Effector memory CD4-positive, alpha-beta T cell (primary cell): ENCODE measurements around the gene ABCA2.

Experiments used
- DNase-seq, 3 donors: peaks; one replicate each; pipeline ENCODE4 v3.0.0-alpha.2; 2020
- H3K27ac ChIP-seq: 2 replicates; pipeline ENCODE4 v1.7.0; 2013; ENCODE audit warnings: mild to moderate bottlenecking, low read length, moderate library complexity; ENCODE audit not compliant: insufficient read depth, poor library complexity, severe bottlenecking
- H3K27me3 ChIP-seq: replicated peaks from 2 replicates; pipeline ENCODE4 v1.7.0; 2013; ENCODE audit warnings: mild to moderate bottlenecking, low read length; ENCODE audit not compliant: insufficient read depth, control insufficient read depth, poor library complexity, severe bottlenecking
- H3K36me3 ChIP-seq: 2 replicates; pipeline ENCODE4 v1.7.0; 2013; ENCODE audit warnings: mild to moderate bottlenecking, low read length, moderate library complexity; ENCODE audit not compliant: control insufficient read depth, insufficient read depth
- H3K4me1 ChIP-seq: 2 replicates; pipeline ENCODE4 v1.7.0; 2013; ENCODE audit warnings: low read length, mild to moderate bottlenecking; ENCODE audit not compliant: control insufficient read depth, insufficient read depth, poor library complexity, severe bottlenecking
- H3K4me3 ChIP-seq: 2 replicates; pipeline ENCODE4 v1.7.0; 2013; ENCODE audit warnings: low read length, low read depth, mild to moderate bottlenecking; ENCODE audit not compliant: insufficient read depth, poor library complexity, severe bottlenecking
- H3K9me3 ChIP-seq: 2 replicates; pipeline ENCODE4 v1.7.0; 2013; ENCODE audit warnings: mild to moderate bottlenecking, low read length, moderate library complexity; ENCODE audit not compliant: control insufficient read depth

Gene ABCA2

DNA sequence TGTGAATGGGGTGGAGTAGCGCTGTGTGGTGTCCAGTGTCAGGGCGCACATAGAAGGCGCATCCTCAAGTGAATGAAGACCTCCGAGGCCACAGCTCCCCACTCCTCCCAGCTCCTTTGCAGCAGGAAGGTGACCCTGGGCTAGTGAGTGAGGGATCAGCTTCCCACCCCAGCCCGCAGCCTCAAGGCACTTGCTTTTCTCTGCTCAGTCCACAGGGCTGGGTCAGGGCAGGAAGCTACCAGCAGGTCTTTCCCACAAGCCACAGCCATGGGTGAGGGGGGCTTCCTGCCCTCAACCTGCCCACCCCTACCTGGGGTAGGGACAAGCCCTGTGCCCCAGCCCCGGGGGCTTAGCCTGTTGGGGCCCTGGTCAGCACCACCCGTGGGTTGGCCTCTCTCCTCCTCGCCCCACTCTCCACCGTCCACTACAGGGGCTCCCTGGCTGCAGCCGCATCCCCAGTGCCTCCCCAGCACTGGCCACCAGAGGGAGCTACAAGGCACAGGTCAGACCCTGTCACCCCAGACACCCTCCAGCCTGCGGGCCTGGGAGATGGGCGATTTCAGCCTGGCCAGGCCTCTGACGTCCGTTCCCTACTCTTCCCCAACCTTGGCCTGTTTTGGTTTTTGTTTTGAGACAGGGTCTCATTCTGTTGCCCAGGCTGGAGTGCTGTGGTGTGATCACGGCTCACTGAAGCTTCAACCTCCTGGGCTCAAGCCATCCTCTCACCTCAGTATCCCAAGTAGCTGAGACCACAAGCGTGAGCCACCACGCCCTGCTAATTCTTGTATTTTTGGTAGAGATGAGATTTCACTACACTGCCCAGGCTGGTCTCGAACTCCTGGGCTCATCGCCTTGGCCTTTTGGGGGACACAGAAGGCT, 1.3 kb upstream of the ABCA2 start:
- Histone ChIP-seq H3K27me3 (no peaks in the 10 kb centered on the region), H3K36me3 (no peaks in the 10 kb centered on the region), H3K4me1 (peaks cover 65% of the 10 kb centered on the region), H3K4me3 (peak overlapping the region; percentile 67), H3K9me3 (no peaks in the 10 kb centered on the region), H3K27ac (peak overlapping the region; percentile 61)
- DNase-seq, result peak; percentile 43 to 62 (median 50)

DNA sequence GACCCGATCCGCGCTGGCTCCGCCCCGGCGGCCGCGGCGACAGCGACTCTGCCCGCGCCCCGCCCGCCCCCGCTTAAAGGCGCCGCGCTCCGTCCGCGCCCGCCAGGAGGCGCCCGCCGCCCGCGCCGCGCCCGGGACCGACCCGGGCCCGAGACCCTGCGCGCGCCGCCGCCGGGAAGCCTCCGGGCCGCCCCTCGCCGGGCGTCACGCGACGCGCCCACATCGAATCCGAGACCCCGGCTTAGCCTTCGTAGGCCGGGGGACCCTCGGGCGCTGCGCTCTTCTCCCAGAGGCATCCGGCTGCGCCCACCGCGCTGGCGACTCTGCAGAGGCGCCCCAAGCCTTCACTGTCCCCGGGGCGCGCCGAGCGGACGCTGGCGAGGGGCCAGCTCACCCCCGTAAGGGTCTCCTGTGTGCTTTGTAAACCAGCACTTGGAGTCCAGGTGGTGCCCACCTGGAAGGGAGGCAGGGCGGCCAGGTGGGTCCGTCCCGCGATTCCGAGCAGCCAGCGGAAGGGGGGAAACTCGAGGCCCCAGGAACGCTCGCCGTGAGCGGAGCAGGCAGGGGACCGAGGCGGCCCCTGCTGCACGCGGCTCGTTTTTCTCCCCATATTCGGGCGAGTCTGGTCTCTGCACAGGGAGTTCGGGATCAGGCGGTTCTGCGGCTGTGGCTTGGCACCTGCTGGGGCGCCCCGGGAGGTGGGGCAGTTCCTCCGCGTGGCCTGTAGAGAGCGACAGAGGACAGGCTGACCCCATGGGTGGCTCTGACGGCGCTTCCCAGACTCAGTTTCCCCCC, 423 bp upstream of the ABCA2 start:
- DNase-seq, result peak; percentile 52 to 63 (median 55)
- Histone ChIP-seq H3K4me1 (peaks cover 64% of the 10 kb centered on the region), H3K9me3 (no peaks in the 10 kb centered on the region), H3K27ac (peak overlapping the region; percentile 61), H3K27me3 (no peaks in the 10 kb centered on the region), H3K36me3 (no peaks in the 10 kb centered on the region), H3K4me3 (peak overlapping the region; percentile 67)

DNA sequence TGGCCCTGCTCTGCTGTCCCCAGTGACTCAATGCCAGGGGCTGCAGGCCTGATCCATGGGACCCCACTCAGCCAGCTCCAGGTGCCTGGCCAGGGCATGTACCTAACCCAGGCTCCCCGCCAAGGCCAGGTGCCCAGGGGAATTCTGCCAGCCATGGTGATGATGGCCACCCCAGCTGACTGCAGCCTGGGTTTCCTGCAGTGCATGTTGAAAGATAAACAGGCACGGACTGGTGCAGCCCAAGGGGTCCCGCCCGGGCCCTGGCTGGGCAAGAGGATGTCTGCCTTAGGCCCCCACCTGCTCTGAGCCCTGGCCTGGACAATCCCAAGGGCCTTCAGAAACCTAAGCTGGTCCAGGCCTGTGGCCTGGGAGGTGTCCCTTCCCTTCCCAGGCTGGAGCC, 1.2 kb downstream of the ABCA2 start:
- Histone ChIP-seq H3K4me1 (peaks cover 51% of the 10 kb centered on the region), H3K4me3 (no peak overlapping the region), H3K27me3 (no peaks in the 10 kb centered on the region), H3K9me3 (no peaks in the 10 kb centered on the region), H3K27ac (no peak overlapping the region), H3K36me3 (no peaks in the 10 kb centered on the region)
- no peak for DNase-seq

DNA sequence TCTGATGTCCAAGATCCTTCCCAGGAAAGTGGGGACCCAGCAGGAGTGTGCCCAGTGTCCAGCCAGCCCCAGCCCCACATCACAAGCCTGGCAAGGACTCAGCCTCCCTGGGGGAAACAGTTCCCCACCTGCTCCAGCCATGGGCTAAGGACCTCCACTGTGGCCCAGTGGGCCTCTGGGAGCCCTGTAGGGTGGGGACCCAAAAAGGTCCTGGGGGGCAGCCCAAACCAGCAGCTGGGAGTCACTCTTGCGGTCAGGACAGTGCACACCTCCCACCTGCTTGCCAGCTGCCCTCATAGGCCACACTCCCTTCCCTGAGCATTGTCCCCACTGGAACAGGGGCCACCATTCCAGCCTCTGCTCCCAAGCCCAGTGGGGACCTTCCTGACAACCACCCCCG, 1.7 kb downstream of the ABCA2 start:
- H3K27me3 ChIP-seq, result no peaks in the 10 kb centered on the region
- no peak for DNase-seq
- H3K36me3 ChIP-seq, result no peaks in the 10 kb centered on the region
- peaks cover 47% of the 10 kb centered on the region for H3K4me1 ChIP-seq
- H3K27ac ChIP-seq, result no peak overlapping the region
- no peak overlapping the region for H3K4me3 ChIP-seq
- no peaks in the 10 kb centered on the region for H3K9me3 ChIP-seq

DNA sequence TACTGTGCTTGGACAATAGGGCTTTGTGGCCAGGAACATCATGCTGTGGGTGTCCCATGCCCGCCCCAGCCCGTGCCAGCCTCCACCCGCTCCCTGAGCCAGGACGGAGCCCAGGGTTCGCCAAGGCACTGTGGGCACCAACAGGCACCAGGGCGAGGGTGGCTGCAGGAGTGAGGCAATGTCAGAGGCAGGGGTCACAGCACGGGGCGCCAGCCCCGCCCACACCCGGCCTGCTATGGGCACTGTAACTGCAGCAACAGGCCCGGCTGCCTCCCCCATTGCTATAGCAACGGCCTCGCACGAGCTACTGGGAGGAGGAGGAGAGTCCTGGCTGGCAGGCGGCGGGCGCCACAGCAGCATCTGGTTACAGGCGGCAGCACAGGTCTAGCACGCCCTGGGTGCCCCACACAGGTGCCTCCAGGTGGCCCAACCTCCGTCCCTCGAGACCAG, 2.5 kb downstream of the ABCA2 start:
- Histone ChIP-seq H3K27me3 (no peaks in the 10 kb centered on the region), H3K4me1 (peaks cover 39% of the 10 kb centered on the region), H3K9me3 (no peaks in the 10 kb centered on the region), H3K4me3 (no peak overlapping the region), H3K36me3 (no peaks in the 10 kb centered on the region), H3K27ac (no peak overlapping the region)
- no peak for DNase-seq

DNA sequence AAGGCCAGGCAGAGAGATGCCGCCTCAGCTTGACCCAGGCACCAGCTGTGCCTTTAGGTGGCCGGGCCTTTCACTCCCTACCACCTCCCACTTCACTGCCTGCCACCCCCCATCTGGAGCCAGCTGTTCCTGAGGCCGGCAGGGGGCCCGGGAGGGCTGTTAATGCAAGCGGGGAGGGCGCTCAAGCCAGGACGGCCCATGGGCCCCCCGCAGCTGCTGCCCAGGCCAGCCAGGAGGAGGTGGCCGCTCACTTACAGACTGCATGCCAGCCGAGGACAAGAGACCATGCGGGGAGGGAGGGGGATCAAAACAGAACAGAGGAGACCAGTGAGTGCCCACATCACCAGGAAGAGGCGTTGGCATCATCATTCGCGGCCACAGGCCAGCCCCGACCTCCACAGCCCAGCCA, 4.5 kb downstream of the ABCA2 start:
- Histone ChIP-seq H3K36me3 (no peaks in the 10 kb centered on the region), H3K4me3 (no peak overlapping the region), H3K4me1 (peaks cover 19% of the 10 kb centered on the region), H3K27ac (no peak overlapping the region), H3K27me3 (no peaks in the 10 kb centered on the region), H3K9me3 (no peaks in the 10 kb centered on the region)
- no peak for DNase-seq

DNA sequence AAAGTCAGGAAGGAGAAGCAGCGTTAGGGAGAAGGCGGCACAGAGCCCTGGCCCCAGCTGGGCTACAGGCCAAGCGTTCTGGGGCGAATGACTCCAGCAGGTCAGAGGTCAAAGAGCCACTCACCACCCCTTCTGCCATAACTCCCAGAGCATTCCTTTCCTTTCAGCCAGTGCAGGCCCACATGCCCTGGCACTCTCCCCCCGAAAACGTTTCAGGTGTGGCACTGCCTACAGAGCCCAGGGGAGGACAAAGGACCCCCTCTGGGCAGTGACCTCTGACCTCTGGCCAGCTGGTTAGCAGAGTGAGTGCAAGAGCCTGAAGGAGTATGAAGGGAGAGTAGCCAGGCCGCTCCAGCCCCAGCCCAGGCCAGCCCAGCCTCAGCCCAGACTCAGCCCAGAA, 4.9 kb downstream of the ABCA2 start:
- Histone ChIP-seq H3K9me3 (no peaks in the 10 kb centered on the region), H3K36me3 (no peaks in the 10 kb centered on the region), H3K27ac (no peak overlapping the region), H3K27me3 (no peaks in the 10 kb centered on the region), H3K4me3 (no peak overlapping the region), H3K4me1 (peaks cover 17% of the 10 kb centered on the region)
- DNase-seq, result no peak

DNA sequence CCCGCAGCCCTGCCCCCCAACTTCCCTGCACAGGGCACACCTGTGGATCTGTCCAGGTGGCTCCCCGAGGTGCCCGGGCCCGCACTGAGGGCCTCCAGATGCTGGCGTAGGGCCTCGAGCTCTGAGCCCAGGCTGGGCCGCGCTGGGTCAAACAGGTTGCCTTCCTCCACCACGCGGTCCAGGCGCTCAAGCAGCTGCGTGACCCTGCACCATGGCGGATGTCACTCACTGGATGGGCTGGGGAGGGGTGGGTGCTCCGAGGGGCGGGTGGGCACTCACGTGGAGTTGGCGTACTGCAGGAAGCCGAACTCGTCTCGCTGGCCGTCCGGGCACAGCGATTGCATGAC, 5.4 kb downstream of the ABCA2 start:
- Histone ChIP-seq H3K36me3 (peaks cover 3% of the 10 kb centered on the region), H3K4me1 (peaks cover 17% of the 10 kb centered on the region), H3K27me3 (no peaks in the 10 kb centered on the region), H3K9me3 (no peaks in the 10 kb centered on the region), H3K4me3 (no peak overlapping the region), H3K27ac (no peak overlapping the region)
- DNase-seq, result no peak

DNA sequence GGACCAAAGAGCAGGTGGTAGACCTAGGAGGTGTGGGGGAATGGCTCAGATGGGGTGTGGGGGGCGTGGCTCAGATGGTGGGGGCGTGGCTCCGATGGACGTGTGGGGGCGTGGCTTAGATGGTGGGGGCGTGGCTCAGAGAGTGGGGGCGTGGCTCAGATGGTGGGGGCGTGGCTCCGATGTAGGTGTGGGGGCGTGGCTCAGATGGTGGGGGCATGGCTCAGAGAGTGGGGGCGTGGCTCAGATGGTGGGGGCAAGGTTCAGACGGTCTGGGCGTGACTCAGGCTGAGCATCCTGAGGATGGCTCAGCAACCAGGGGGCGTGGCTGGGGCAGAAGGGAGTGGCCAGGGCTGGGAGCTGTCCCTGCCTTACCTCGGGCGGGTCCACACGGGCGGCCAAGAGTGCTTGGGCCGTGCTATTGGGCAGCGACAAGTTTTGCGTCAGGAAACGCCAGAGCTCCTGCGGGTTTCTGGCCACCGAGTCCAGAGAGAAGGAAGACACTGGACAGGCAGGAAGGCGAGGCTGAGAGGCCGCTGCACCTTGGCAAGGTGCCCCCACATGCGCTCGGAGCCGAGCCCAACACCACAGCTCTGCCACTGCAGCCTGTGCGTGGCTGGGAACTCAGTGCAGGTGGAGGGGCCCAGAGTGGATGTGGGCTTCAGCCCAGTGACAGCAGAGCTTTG, 5.9 kb downstream of the ABCA2 start:
- H3K4me3 ChIP-seq, result no peak overlapping the region
- H3K27ac ChIP-seq, result peak overlapping the region; percentile 37
- no peaks in the 10 kb centered on the region for H3K27me3 ChIP-seq
- peaks cover 12% of the 10 kb centered on the region for H3K4me1 ChIP-seq
- H3K9me3 ChIP-seq, result no peaks in the 10 kb centered on the region
- DNase-seq, result peak; percentile 56 to 77 (median 68)
- H3K36me3 ChIP-seq, result peaks cover 7% of the 10 kb centered on the region
